ENCODE data around the gene INTS12. TPM values are rescaled to one million over a fixed set of nuclear protein-coding genes. Genes with fewer than 3 reads are reported as not detected.
"Not testable (repeated sequence)": the region's sequence is repeated elsewhere in the genome, so short reads cannot be mapped to it uniquely, and the experiment has no call there.

The INTS12 gene
- total and polyA plus RNA-seq, 9 donors: 8.2 to 24.9 (median 13.4) TPM

DNA sequence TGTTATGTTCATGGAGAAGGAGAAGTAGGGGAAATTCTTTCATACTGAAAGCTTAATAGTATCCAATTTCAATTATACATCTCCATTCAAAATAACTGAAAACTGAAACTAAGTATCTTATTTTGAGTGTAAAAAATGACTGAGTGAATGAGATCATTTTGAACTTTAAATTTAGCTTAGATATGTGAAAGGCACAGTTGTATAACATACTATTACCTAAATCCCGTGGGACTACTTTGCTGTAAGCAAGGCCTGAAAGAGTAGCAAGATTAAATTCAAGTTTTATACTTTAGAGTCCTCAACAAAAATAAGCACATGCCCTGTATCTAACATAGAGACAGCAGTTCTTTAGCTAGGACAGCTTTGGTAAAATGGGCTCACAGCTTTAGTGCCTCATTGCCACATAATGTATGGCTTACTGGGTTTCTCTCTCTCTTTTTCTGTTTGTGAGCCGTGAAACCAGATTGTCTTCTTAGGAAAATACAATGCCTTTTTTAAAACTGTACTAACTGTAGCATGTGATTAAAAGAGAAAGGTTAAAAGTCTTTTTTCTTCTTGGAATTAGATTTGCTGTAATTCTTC is 43.3 kb upstream of the INTS12 start:
- no peak for DNase-seq
- Histone ChIP-seq H3K36me3 (no peaks in the 10 kb centered on the region), H3K4me3 (no peak overlapping the region), H3K9me3 (no peaks in the 10 kb centered on the region), H3K4me1 (ENCODE audit: insufficient read depth) (no peaks in the 10 kb centered on the region), H3K27me3 (no peaks in the 10 kb centered on the region), H3K27ac (no peak overlapping the region)
- TF ChIP-seq EP300 (IDR thresholded peaks at IDR 0.05): no peak
- TF ChIP-seq, protein P1, sequence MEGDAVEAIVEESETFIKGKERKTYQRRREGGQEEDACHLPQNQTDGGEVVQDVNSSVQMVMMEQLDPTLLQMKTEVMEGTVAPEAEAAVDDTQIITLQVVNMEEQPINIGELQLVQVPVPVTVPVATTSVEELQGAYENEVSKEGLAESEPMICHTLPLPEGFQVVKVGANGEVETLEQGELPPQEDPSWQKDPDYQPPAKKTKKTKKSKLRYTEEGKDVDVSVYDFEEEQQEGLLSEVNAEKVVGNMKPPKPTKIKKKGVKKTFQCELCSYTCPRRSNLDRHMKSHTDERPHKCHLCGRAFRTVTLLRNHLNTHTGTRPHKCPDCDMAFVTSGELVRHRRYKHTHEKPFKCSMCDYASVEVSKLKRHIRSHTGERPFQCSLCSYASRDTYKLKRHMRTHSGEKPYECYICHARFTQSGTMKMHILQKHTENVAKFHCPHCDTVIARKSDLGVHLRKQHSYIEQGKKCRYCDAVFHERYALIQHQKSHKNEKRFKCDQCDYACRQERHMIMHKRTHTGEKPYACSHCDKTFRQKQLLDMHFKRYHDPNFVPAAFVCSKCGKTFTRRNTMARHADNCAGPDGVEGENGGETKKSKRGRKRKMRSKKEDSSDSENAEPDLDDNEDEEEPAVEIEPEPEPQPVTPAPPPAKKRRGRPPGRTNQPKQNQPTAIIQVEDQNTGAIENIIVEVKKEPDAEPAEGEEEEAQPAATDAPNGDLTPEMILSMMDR (IDR thresholded peaks at IDR 0.05): no peak
- no peak for TF ChIP-seq POLR2A (IDR thresholded peaks at IDR 0.05)
- intact Hi-C loops (cut with DNase I): no loop called here
- WGBS, 3 donors: 43% methylated on average over 2 of the region's 2 CpGs

DNA sequence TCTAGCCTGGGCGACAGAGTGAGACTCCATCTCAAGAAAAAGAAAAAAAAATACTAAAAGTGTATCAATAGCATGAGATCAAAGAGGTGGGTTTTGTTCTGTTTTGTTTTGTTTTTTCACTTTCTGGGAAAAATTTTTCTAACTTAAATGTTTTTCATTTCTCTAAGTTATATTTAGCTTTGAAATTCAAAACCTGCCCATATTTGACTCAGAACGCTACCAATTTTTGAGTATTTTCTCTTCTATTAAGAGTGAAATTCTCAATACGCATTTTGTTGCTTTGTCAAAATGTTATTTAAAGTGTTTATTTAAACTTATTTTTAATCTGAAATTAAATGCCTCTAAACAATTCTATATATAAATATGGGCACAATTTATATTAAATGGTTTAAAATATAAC is 39.7 kb upstream of the INTS12 start:
- H3K36me3 ChIP-seq: no peaks in the 10 kb centered on the region
- no peaks in the 10 kb centered on the region for H3K4me1 ChIP-seq (ENCODE audit: insufficient read depth)
- H3K4me3 ChIP-seq: no peak overlapping the region
- no peaks in the 10 kb centered on the region for H3K27me3 ChIP-seq
- TF ChIP-seq POLR2A (IDR thresholded peaks at IDR 0.05): no peak
- no peak for TF ChIP-seq EP300 (IDR thresholded peaks at IDR 0.05)
- TF ChIP-seq, protein P1 (IDR thresholded peaks at IDR 0.05): no peak
- no peak for DNase-seq
- 89 to 95% (median 92%) methylated on average over 3 of the region's 3 CpGs for WGBS, 3 donors
- H3K9me3 ChIP-seq: no peaks in the 10 kb centered on the region
- intact Hi-C loops (cut with DNase I): no loop called here
- H3K27ac ChIP-seq: no peak overlapping the region

DNA sequence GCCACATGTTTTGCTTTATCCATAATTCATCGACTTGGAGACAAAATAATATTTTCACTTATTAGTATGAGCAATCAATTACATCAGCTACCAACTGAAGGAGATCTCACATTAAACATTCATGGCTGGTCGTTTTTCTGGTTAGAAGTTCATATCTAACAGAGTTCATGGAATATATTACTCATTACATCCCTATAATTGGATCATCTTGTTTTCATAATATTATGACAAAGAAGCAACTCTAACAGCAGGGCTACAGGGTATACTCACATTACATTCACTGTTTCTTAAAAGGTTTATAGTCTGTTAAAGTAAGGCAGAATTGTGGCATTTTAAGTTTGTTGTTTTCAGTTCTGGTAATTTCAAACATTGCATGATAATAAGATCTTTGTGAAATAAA is 33.1 kb upstream of the INTS12 start:
- TF ChIP-seq POLR2A (IDR thresholded peaks at IDR 0.05): no peak
- TF ChIP-seq EP300 (IDR thresholded peaks at IDR 0.05): no peak
- TF ChIP-seq, protein P1 (IDR thresholded peaks at IDR 0.05): no peak
- 53 to 59% (median 56%) methylated on average over 2 of the region's 2 CpGs for WGBS, 3 donors
- no peaks in the 10 kb centered on the region for H3K36me3 ChIP-seq
- no peak overlapping the region for H3K27ac ChIP-seq
- no peaks in the 10 kb centered on the region for H3K4me1 ChIP-seq (ENCODE audit: insufficient read depth)
- intact Hi-C loops (cut with DNase I): no loop called here
- H3K27me3 ChIP-seq: no peaks in the 10 kb centered on the region
- DNase-seq: no peak
- H3K9me3 ChIP-seq: no peaks in the 10 kb centered on the region
- no peak overlapping the region for H3K4me3 ChIP-seq

DNA sequence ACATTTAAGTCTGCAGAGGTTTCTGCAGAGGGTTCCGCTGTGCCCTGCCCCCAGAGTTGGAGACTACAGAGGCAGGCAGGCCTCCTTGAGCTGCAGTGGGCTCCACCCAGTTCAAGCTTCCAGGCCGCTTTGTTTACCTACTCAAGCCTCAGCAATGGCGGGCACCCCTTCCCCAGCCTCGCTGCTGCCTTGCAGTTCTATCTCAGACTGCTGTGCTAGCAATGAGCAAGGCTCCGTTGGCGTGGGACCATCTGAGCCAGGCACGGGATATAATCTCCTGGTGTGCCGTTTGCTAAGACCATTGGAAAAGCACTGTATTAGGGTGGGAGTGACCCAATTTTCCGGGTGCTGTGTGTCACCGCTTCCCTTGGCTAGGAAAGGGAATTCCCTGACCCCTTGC is 26.7 kb upstream of the INTS12 start:
- H3K9me3 ChIP-seq; H3K4me3 ChIP-seq; H3K27ac ChIP-seq; H3K36me3 ChIP-seq; H3K27me3 ChIP-seq; DNase-seq; H3K4me1 ChIP-seq (ENCODE audit: insufficient read depth); intact Hi-C loops (cut with DNase I): not testable (repeated sequence)
- WGBS, 3 donors: 98 to 100% (median 99%) methylated on average over 10 of the region's 10 CpGs

DNA sequence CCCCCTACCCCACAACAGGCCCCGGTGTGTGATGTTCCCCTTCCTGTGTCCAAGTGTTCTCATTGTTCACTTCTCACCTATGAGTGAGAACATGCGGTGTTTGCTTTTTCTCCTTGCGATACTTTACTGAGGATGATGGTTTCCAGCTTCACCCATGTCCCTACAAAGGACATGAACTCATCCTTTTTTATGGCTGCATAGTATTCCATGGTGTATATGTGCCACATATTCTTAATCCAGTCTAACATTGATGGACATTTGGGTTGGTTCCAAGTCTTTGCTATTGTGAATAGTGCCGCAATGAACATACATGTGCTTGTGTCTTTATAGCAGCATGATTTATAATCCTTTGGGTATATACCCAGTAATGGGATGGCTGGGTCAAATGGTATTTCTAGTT is 21.4 kb upstream of the INTS12 start:
- intact Hi-C loops (cut with DNase I); H3K27me3 ChIP-seq; H3K9me3 ChIP-seq; H3K4me3 ChIP-seq; H3K27ac ChIP-seq; H3K36me3 ChIP-seq; H3K4me1 ChIP-seq (ENCODE audit: insufficient read depth); DNase-seq: not testable (repeated sequence)
- 96 to 99% (median 98%) methylated on average over 4 of the region's 4 CpGs for WGBS, 3 donors
